HepG2 (cell line): ENCODE data around the gene MMP24OS. TPM values are rescaled to one million over a fixed set of nuclear protein-coding genes. Genes with fewer than 3 reads are reported as not detected.

ENCODE experiments used
- DZIP1 ChIP-seq: sonication (generic); formaldehyde crosslinking; IDR thresholded peaks from 2 replicates; pipeline ENCODE4 v1.5.0; 2020; ENCODE audit warnings: mild to moderate bottlenecking, missing genetic modification reagents
- NCOA2 ChIP-seq: sonication (generic); formaldehyde crosslinking; IDR thresholded peaks from 2 replicates; pipeline ENCODE4 v1.8.0; 2022; ENCODE audit warnings: inconsistent platforms
- RERE ChIP-seq: IDR thresholded peaks from 2 replicates; pipeline ENCODE4 v1.6.1; 2016; ENCODE audit warnings: low read depth, missing genetic modification reagents, missing compliant biosample characterization
- SALL1 ChIP-seq: sonication (generic); formaldehyde crosslinking; IDR thresholded peaks from 2 replicates; pipeline ENCODE4 v1.8.0; 2022; ENCODE audit warnings: mild to moderate bottlenecking, missing genetic modification reagents
- SSRP1 ChIP-seq: IDR thresholded peaks from 2 replicates; pipeline ENCODE4 v1.6.1; 2016; ENCODE audit warnings: control low read depth
- ZBTB7A ChIP-seq: sonication (generic); formaldehyde crosslinking; IDR thresholded peaks from 2 replicates; pipeline ENCODE4 v1.8.0; 2022; ENCODE audit warnings: mild to moderate bottlenecking, missing genetic modification reagents
- ZFP36L1 ChIP-seq: sonication (generic); formaldehyde crosslinking; IDR thresholded peaks from 2 replicates; pipeline ENCODE4 v1.8.0; 2022; ENCODE audit warnings: mild to moderate bottlenecking, missing genetic modification reagents, moderate library complexity
- ZFP90 ChIP-seq: sonication (generic); formaldehyde crosslinking; IDR thresholded peaks from 2 replicates; pipeline ENCODE4 v1.8.0; 2022; ENCODE audit warnings: missing genetic modification reagents, mild to moderate bottlenecking, inconsistent platforms, borderline replicate concordance
- ZNF136 ChIP-seq: sonication (generic); formaldehyde crosslinking; IDR thresholded peaks from 2 replicates; pipeline ENCODE4 v1.8.1; 2022; ENCODE audit warnings: low read depth, mild to moderate bottlenecking, moderate library complexity, missing genetic modification reagents
- ZNF362 ChIP-seq: sonication (generic); formaldehyde crosslinking; IDR thresholded peaks from 2 replicates; pipeline ENCODE4 v1.4.0; 2020; ENCODE audit warnings: missing genetic modification reagents, mild to moderate bottlenecking, borderline replicate concordance
- ZNF563 ChIP-seq: sonication (generic); formaldehyde crosslinking; IDR thresholded peaks from 2 replicates; pipeline ENCODE4 v1.8.0; 2022; ENCODE audit warnings: mild to moderate bottlenecking, moderate library complexity, missing genetic modification reagents
- ZNF710 ChIP-seq: sonication (generic); formaldehyde crosslinking; IDR thresholded peaks from 2 replicates; pipeline ENCODE4 v1.5.0; 2020; ENCODE audit warnings: mild to moderate bottlenecking, missing genetic modification reagents, borderline replicate concordance
- ZXDC ChIP-seq: sonication (generic); formaldehyde crosslinking; IDR thresholded peaks from 2 replicates; pipeline ENCODE4 v1.5.0; 2020; ENCODE audit warnings: mild to moderate bottlenecking, missing genetic modification reagents
- polyA plus RNA-seq, 8 experiments: library from polyadenylated mRNA; depleted of rRNA in 3 of 8; stranded (reverse) in 7 of 8; unstranded in 1 of 8; fragments of >200 nt; fragmentation: Illumina TruSeq in 4 of 8; extraction: Trizol in 4 of 8; gene quantifications; 2 replicates each; pipeline versions ENCODE4 v1.2.1 to v1.2.3, GENCODE V29; 2011 to 2016; ENCODE audit warnings: low read depth in 4 of 8, missing spikeins in 1 of 8, mixed read lengths in 1 of 8; ENCODE audit not compliant: insufficient read depth in 1 of 8
- total RNA-seq, 5 experiments: library from RNA; depleted of rRNA; stranded (reverse); fragments of >200 nt; fragmentation: Illumina TruSeq; extraction: Trizol; gene quantifications; 2 replicates each; pipeline ENCODE4 v1.2.3, GENCODE V29; 2016; ENCODE audit warnings: low read depth in 1 of 5

Gene MMP24OS
- total and polyA plus RNA-seq, 2 of the 13 experiments (the other 11 are each of a cell fraction or from before 2014, with no cell fraction given), result 6.0 to 8.5 TPM

- TF ChIP-seq ZFP90 (no peak), SALL1 (CRISPR knock-in tag) (peak; percentile 79; the same call in 1 of the 2 replicates), NCOA2 (peak; percentile 65), ZNF563 (no peak), ZNF710 (no peak), ZNF362 (CRISPR knock-in tag) (no peak), SSRP1 (CRISPR knock-in tag) (no peak), ZBTB7A (CRISPR knock-in tag) (no peak), ZNF136 (CRISPR knock-in tag) (no peak), ZXDC (CRISPR knock-in tag) (no peak), DZIP1 (no peak), RERE (CRISPR knock-in tag) (0 out of 2 replicates have a peak, but pooled peaks have one; percentile 65), ZFP36L1 (CRISPR knock-in tag) (0 out of 2 replicates have a peak, but pooled peaks have one; percentile 21)
Measured at GRCh38 chr20:35305682-35306556, 28.0 kb upstream of the MMP24OS start (continued).
